ENCODE data around the gene CEP57L1.
"Not testable (repeated sequence)": the region's sequence is repeated elsewhere in the genome, so short reads cannot be mapped to it uniquely, and the experiment has no call there.

Gene CEP57L1

GRCh38 chr6:109104512-109104911, 9.2 kb downstream of the CEP57L1 start:
- DNase-seq (ENCODE audit: low read depth, low spot score): no peak

- DNase-seq (ENCODE audit: low read depth, low spot score): no peak
Measured at GRCh38 chr6:109105681-109106080, 10.4 kb downstream of the CEP57L1 start.

GRCh38 chr6:109109663-109110062, 14.4 kb downstream of the CEP57L1 start:
- not testable (repeated sequence) for DNase-seq (ENCODE audit: low read depth, low spot score)

- DNase-seq (ENCODE audit: low read depth, low spot score): not testable (repeated sequence)
Measured at GRCh38 chr6:109112663-109113062, 17.4 kb downstream of the CEP57L1 start.

- no peak for DNase-seq (ENCODE audit: low read depth, low spot score)
Measured at GRCh38 chr6:109117346-109118035, 22.2 kb downstream of the CEP57L1 start.

GRCh38 chr6:109118337-109118736, 23.0 kb downstream of the CEP57L1 start:
- no peak for DNase-seq (ENCODE audit: low read depth, low spot score)

GRCh38 chr6:109118871-109119354, 23.6 kb downstream of the CEP57L1 start:
- no peak for DNase-seq (ENCODE audit: low read depth, low spot score)

GRCh38 chr6:109121411-109121810, 26.1 kb downstream of the CEP57L1 start:
- DNase-seq (ENCODE audit: low read depth, low spot score): no peak

GRCh38 chr6:109124219-109124618, 28.9 kb downstream of the CEP57L1 start:
- no peak for DNase-seq (ENCODE audit: low read depth, low spot score)

GRCh38 chr6:109125504-109125903, 30.2 kb downstream of the CEP57L1 start:
- DNase-seq (ENCODE audit: low read depth, low spot score): no peak

- no peak for DNase-seq (ENCODE audit: low read depth, low spot score)
Measured at GRCh38 chr6:109130065-109130464, 34.8 kb downstream of the CEP57L1 start.

GRCh38 chr6:109135600-109135999, 40.3 kb downstream of the CEP57L1 start:
- DNase-seq (ENCODE audit: low read depth, low spot score): not testable (repeated sequence)

GRCh38 chr6:109136039-109136438, 40.7 kb downstream of the CEP57L1 start:
- DNase-seq (ENCODE audit: low read depth, low spot score): not testable (repeated sequence)

GRCh38 chr6:109136530-109136929, 41.2 kb downstream of the CEP57L1 start:
- not testable (repeated sequence) for DNase-seq (ENCODE audit: low read depth, low spot score)

GRCh38 chr6:109139109-109139508, 43.8 kb downstream of the CEP57L1 start:
- no peak for DNase-seq (ENCODE audit: low read depth, low spot score)

GRCh38 chr6:109142067-109142466, 46.8 kb downstream of the CEP57L1 start:
- DNase-seq (ENCODE audit: low read depth, low spot score): not testable (repeated sequence)

- DNase-seq (ENCODE audit: low read depth, low spot score): no peak
Measured at GRCh38 chr6:109143191-109143590, 47.9 kb downstream of the CEP57L1 start.

GRCh38 chr6:109148251-109148650, 52.9 kb downstream of the CEP57L1 start:
- DNase-seq (ENCODE audit: low read depth, low spot score): not testable (repeated sequence)

- not testable (repeated sequence) for DNase-seq (ENCODE audit: low read depth, low spot score)
Measured at GRCh38 chr6:109148716-109149115, 53.4 kb downstream of the CEP57L1 start.

GRCh38 chr6:109153752-109154151, 58.4 kb downstream of the CEP57L1 start:
- DNase-seq (ENCODE audit: low read depth, low spot score): no peak

- DNase-seq (ENCODE audit: low read depth, low spot score): no peak
Measured at GRCh38 chr6:109164331-109164730, 69.0 kb downstream of the CEP57L1 start.

GRCh38 chr6:109165392-109165974, 70.2 kb downstream of the CEP57L1 start:
- no peak for DNase-seq (ENCODE audit: low read depth, low spot score)

GRCh38 chr6:109166673-109167072, 71.4 kb downstream of the CEP57L1 start:
- DNase-seq (ENCODE audit: low read depth, low spot score): no peak
